T-helper 1 cell treated with Interleukin-12 subunit alpha and Interleukin-12 subunit beta and Interleukin-4 antibody, amounts not matched to agents 30 ng/mL and 1 ng/mL, for 36 hours (primary cell): ENCODE data around the gene NPAS2. TPM values are rescaled to one million over a fixed set of nuclear protein-coding genes. Genes with fewer than 3 reads are reported as not detected.

Experiments used
- intact Hi-C: fragments of 100-400 bp; cut with micrococcal nuclease; formaldehyde crosslinking; loops from one replicate; pipeline ENCODE4 v1.15.1; 2024
- total RNA-seq: library from RNA; stranded (reverse); gene quantifications from 2 replicates; pipeline ENCODE4 v1.2.3, GENCODE V29; 2022

Gene NPAS2
- total RNA-seq, 1 donor from 2014 or later = 1.5 TPM

DNA sequence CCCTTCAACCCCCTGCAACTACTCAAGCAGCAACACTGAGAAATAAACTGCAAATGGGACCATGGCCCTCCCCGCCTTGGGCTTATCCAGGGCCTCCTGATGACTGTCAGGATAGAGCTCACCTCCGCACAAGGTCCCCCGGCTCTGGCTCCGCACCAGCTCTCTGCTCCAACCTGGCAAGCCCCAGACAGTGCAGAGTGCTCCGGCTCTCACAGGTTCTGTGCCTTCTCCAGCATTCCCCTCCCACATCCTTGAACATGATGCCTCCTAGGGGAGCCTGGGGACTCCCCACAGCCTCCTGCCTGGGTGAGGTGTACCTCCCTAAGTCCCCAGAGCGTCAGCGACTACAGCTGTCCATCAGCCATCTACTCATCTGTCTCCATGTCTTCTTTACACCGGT lies 26.7 kb upstream of the NPAS2 start:
- intact Hi-C loops = no loop called here

DNA sequence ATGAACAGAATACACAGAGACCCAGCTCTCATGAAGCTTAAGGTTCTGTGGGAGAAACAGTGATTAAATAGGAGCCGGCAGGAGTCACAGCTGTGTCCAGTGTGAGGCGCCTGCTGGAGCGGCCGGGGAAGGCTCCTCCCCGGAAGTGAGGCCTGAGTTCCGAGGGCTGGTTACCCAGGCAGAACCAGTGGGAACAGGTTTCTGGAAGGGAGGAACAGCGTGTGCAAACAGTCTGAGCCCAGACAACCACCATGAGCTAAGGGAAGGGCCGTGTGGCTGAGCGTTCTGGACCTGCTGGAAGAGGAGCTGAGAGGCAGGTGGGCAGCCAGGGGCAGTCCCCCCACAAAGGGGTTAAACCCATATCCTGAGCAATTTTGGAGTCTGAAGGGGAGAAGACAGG lies 26.0 kb upstream of the NPAS2 start:
- intact Hi-C loops = no loop called here

DNA sequence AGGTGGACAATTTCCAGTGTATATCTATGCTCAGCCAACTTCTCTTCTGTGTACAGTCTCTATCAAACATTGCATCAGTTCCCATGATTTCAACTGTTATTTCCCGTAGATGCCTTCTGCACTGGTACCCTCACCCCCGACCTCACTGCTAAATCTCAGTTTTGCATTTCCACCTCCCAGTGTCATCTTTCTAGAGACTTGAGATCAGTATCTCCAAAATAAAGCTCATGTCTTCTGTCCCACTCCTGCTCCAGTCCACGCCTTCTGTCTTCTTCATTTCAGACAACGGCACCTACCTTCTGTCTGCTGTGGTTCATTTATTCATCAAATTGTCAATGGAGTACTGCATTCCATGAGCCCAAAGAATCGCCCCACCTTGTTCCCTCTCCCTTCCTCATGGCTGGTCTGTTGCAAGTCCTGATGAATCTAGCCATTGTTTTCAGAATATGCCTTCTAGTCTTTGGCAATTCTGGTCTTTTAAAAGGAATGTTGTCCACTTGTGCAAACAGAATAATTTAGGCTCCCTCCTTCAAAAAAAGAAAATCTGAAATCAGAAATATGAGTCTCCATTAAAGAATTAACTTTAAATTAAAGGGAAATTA lies 23.3 kb upstream of the NPAS2 start:
- intact Hi-C loops = no loop called here

DNA sequence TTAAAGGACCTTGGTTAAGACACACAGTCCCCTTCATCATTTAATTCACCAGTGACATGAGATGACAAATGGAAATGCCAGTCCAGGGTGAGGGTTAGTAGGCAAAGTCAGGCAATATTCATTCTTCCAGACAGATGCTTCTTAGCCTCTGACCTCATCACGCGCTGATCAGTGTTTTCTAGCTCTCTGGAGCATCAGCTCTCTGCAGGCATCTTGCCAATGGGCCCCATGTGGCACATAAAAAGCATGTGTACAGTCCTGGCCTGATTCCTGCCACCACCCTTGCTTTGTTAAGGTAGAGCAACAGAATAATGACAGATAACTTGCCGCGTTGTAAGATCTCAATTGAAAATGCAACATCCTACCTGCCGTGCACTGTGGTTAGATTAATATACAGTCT lies 20.3 kb upstream of the NPAS2 start:
- intact Hi-C loops = no loop called here

DNA sequence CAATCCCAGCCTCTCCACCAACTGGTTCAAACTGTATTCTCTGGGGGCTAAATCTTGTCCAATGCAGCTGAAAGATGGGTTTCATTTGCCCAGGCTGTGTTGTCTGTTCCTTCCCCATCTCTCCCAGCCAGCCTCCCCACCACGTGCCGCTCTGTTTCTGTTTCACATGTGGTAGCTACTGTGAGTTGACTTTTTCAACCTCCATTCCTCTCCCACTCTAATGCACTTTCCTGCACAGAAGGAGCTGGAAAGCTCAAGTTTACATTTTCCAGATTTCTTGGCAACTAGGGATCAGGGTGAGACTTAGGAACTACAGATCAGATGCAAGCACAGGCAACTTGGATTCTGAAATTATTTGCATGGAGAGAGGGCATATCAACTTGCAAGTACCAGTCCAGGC lies 19.0 kb upstream of the NPAS2 start:
- intact Hi-C loops = no loop called here

DNA sequence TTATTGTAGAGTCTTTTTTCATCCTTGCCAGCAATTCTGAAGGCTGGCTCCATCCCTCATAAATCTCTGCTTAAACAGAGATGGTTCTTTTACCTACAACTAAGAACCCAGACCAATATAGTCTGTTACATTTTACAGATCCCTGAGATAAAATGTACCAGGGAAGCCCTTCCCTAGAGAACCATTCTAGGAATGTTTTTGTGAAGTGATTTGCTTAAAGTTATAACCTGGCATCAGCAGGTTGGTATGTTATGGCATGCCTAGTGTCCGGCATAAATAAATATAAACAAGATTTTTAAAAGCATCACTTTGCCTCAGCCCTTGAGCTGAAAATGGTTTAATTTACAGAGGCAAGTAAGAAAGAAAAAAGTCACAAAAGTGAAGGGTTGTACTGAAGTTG lies 18.5 kb upstream of the NPAS2 start:
- intact Hi-C loops = no loop called here

DNA sequence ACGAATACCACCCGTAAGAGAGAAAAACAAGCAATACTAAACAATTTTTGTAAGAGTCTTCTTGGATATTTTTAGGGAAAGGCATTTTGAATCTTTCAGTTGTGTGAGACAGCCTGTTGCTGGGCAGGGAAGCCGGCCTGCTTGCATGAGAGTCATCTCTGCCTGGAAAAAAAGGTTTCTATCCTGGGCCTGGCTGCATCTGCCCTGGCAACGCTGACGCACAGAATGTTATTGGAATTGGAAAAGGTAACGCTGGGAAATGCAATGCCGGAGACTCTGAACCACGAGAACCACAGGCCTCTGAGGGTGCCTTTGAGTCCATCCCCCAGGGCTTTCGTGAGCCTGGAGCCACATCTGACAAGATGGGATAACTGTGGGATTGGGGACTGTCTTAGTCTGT lies 17.9 kb upstream of the NPAS2 start:
- intact Hi-C loops = no loop called here

DNA sequence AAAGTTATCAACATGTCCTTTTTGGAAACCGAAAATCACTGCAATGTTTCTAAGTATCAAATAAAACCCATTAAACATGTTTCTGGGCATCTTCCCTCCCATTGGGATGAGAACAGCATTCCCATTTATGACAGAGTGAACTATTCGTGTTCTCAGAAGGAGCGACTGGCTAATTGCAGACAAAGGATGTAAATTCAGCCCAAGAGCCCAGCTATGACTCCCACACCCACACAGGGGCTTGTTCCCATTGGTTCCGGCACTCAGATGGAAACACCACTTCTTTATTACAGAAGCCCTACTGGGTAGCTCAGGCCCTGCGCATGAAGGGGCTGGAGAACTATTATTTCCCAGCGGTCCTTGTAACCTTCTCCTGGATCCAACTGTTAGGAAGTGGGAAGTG lies 16.6 kb upstream of the NPAS2 start:
- intact Hi-C loops = no loop called here

DNA sequence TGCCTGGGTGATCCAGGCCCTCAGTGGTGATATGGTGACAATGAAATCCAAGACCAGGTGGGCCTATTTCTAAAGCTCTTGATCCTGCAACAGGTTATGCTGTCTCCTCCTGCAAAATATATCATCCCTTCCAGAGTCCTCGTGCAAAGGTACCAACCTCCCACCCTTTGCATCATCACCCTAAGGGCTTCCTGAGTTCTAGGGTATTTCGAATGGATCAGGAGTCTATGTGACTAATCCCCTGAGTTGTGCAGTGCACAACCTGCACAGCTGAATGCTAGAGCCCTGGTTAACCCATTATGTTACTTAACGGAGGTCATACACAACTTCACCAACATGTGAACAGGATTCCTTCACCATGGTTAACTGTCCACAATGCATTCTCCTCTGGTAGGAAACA lies 13.4 kb upstream of the NPAS2 start:
- intact Hi-C loops = no loop called here

DNA sequence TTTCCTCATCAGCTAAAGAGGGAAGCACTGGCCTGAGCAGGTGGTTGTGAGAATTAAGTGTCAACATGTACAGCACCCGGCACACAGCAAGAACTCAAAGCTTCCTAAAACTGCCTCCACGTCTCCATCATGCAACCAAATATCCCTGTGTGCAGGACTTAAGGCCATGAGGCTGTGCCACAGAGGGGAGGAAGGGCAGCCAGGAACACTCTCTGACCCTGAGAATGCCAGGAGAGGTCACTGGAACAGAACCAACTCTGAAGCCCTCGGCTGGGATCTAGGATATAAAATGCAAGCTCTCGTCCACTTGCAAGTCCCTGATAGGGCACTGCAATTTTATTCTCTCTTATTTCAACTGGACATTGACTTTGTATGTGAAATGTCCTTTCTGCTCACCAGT lies 12.2 kb upstream of the NPAS2 start:
- intact Hi-C loops = no loop called here

DNA sequence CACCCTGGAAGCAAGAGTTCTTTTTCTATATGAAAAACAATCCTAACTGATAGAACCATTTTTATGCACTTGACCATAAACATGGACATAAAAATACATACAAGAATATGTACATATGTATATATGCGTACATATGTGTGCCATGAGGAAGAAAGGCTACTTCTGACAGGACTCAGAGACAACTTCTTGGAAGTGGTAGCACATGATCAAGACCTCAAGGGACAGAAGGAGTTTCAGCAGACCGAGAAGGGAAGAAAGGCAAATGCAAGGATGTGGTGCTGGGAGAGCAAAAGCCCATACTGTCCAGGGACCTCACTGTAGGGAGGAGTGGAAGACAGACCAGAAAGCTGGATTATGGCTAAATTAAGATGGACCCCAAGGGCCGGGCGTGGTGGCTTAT lies 11.4 kb upstream of the NPAS2 start:
- intact Hi-C loops = no loop called here

DNA sequence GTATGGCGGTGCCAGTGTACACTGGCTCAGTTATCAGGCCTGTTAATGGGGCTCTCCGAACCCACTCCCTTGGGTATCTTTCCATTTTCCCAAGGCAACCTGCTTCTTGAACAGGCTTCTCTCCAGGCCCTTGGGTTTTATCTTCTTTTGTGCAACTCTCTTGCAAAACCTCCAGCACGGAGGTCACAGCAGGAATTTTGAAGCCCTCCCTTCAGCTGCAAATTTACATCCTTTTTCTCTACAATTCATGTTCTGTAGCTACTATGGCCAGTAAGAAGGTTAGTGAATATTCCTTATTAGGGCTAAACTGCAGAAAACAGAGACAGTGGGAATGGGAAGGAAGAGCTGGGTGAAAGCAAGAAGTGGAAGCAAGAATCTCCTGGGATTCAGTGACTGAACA lies 10.4 kb upstream of the NPAS2 start:
- intact Hi-C loops = no loop called here

DNA sequence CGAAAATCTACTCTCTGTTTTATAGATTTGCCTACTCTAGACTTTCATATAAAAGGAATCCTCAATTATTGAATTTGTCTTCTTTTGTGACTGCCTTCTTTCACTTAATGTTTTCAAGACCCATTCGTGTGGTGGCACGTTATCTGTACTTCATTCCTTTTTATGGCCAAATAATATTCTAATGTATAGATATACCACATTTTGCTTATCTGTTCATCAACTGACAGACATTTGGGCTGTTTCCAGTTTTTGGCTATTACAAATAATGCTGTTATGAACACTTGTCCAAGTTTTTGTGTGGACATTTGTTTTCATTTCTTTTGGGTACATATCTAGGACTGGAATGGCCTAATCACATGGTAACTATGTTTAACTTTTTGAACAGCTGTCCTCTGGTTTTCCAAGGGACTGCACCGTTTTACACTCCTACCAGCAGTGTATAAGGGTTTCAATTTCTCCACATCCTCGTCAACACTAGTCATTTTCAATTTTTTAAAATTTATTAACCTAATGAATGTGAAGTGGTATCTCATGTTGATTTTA lies 9.3 kb upstream of the NPAS2 start:
- intact Hi-C loops = no loop called here

DNA sequence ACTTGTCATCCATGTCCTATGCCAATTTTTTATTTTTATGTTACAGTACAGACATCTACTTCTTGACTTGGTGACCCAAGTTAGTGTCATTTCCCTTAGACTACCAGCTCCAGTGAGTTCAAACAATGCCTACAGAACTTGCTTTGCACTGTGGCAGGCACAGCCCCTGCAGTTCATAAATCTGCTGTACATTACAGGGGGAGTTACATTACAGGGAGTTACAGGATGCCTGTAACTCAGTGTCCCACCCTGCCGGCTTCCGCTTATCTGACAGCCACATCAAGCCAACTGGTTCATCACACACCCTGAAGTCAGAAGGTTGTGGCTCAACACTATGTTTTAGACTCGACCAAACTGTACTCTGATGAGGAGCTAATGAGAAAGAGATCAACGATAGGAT lies 7.8 kb upstream of the NPAS2 start:
- intact Hi-C loops = no loop called here

DNA sequence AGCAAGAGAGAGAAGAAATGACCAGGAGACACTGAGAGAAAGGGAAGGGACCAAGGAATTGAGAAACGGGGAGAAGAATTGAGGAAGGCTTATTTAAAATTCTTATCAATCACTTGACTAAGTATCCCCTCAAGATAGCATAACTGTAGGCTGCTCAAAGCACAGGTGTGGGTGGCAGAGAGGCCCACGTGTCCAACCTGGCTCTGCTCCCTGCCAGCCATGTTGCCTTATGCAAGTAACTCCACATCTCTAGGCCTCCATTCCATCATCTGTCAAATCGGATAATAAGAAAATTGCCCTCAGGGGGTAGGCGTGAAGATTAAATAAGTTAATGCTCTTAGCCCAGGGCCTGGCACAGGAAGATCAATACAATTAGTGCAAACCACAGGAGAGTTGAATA lies 7.4 kb upstream of the NPAS2 start:
- intact Hi-C loops = no loop called here

DNA sequence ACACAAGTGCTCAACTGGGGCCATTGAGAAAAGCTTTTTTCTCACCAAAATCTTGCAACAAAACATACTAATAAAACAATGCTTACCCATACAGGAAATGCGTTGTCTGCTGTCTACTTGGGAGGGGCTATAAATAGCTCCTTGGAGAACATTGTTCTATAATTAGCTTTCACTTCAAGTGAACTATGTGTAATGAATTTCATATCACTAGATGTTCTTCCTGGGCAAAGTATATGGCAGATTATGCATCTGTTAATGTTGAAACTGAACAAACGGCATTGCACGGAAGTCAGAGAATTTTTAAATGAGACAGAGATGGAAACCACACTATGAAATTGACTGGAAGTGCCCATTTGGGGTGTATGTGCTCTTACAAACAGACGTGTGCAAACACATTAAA lies 6.4 kb upstream of the NPAS2 start:
- intact Hi-C loops = no loop called here

DNA sequence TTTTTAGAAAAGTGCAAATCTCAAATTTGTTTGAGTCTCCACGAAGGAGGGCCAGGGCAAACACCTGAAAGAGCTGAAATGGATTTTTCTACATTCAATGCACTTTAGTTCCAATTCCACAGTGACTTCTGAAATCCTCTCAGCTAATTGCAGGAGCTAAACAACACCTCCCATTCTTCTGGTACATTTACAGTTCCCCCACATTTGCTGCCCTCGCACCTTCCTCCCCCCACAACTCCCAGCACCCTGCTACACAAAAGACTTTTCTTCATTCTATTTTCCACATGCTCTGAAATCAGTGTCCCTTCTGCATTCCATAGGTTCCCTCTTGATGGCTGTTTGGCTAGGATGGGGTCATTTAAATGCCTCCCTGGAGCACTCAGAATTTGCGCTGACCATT lies 5.9 kb upstream of the NPAS2 start:
- intact Hi-C loops = no loop called here

DNA sequence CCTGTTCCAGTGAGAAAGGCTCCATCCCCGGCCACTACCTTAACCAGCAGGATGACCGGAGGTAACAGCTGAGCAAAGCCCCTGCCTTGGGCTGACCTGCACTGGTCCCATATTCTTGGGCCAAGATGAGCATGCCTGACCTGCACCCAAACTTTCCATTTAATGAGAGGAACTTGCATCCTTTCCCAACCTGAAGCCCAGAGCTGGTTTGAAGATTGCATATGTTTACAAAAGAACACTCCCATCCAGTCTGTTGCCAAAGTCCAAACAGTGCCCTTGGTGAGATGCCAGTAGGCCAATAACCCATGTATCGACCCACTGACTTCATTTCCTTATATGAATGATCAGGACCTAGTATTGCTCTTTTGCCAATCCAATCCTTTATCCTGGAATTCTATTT lies 5.5 kb upstream of the NPAS2 start:
- intact Hi-C loops = no loop called here

DNA sequence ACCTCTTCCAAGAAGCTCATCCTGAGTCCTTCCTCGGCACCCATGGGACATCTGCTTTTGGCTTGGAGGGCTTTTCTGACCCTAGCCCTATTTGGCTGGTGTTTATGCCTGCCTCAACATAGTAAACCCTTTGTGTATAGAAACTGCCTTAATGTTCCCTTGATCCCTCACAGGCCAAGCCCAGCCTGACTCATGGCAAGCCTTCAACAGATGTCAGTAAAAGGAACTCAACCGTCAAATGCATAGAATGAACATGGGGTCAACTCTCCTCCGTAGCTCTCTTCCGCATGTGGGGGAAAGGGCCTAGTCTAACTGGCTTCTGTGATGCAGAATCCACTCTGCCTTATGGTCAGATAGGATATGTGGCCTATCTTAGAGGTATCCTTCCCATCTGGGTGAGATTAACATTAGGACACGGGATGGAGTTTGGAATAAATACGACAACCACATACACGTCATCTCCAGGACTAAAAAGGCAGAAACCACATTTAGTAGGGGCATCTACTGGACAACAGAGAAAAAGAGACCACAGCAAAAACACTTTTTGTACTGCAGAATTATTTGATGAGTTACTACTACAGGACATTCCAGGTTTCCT lies 2.5 kb upstream of the NPAS2 start:
- intact Hi-C loops = no loop called here

DNA sequence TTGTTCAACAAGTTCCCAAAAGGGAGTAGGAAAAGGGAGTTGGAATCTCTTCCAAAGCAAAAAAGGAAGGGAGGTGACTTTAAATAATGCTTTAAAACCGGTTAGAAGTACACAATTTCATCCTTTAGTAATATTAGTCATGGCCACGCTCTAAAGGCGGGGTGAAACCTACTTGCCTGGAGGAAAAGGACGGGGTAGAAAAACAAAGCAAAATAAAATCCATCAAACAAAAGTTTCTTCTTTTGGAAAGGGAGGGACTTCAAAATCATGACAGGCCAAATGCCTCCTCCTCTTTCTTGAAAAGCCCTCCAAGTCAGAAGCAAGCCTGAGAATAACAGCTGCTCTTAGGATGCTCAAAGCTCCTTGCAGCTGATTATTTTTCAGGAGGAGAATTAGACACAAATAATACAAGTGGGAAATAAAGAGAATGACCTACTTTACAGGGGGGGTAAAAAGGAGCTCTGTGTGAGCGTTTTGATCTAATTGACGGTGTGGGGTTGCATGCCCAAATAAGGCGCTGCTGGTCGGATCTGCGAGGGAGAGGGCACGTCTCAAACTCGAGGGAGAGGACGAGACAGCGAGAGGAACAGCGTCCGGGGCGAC lies 1.8 kb upstream of the NPAS2 start:
- intact Hi-C loops = loop anchor here (2.0 kb wide), 1 partner anchor 183 kb away; no protein-coding TSS in a partner anchor

DNA sequence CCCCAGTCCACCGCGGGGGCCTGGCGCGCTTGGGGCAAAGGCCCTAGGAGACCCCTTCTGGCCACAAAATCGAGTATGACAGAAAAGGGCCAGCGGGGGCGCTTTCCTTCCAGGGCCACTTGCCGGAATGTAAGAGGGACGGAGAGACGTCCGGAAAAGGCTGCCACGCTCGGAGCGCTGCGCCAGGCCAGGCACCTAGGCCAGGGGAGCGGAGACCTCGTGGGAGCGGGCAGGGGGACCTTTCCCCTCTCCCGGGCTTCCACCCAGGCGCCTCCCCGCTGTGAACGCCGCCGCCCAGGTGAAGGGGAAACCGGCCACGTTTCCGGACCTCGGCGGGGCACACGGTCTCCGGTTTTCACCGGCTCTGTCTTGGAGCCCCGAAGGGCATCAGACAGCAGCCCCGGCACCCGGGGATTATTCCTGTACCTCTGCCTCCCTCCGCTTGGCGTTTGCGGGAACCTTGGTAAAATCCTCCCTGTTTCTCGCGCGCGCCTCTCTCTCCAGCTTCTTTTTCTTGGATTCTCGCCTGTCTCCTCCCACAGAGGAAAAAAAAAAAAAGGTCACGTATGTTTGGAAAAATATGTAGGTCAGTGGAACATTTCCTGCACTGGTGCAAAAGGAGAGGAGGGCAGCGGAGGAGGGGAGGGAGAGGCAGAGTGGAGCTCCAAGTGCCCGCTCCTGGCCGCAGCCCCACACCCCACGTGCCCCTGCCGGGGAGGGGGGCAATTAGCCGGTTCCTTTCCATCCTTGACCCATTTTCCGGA lies 1.2 kb upstream of the NPAS2 start:
- intact Hi-C loops = loop anchor here (2.0 kb wide), 1 partner anchor 182 kb away; no protein-coding TSS in a partner anchor

DNA sequence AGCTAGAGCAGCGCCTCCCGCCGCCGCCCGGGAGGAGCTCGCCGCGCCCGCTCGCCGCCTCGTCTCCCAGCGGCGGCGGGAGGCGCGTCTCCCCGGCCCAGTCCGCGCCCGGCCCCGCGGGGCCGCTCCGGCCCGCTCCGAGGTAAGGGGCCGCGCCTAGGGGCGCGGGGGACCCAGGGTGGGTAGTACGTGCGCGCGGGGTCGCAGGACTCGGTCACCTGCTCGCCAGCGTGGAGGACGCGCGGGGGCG lies 259 bp downstream of the NPAS2 start:
- intact Hi-C loops = no loop called here
